ENCODE data around the gene VIPAS39.

Gene VIPAS39

DNA sequence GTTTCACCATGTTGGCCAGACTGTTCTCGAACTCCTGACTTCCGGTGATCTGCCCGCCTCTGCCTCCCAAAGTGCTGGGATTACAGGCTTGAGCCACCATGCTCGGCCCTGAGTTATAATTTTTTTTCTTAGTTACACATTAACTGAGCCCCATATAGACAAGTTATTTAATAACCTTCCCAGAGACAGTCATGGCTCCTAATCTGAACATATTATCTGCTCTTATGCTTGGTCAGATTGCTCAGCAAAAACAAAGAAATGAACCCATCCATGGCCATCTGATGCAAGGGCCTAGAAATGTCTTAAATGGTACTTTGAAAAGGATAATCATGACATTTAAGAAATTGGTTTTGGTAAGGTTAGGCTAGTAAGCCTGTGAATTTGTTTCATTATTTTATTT is 67.2 kb downstream of the VIPAS39 start:
- no peak for DNase-seq

DNA sequence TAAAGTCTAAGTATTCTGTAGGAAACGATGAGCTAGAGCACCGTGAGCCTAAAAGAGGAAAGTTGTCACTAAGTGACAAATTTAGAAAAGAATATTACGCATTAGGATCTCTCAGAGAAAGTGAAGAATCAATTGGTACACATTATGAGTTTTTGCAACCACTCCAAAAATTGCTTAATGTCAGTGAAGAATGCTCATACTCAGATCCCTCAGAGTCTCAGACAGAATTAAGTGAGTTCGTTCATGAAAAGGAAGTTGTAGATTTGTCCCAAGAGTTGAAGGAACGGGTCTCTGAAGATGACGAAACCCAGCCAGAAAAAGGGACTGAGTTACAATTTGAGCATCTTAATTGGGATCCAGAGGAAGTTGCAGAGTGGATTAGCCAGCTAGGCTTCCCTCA is 78.7 kb downstream of the VIPAS39 start:
- no peak for DNase-seq

DNA sequence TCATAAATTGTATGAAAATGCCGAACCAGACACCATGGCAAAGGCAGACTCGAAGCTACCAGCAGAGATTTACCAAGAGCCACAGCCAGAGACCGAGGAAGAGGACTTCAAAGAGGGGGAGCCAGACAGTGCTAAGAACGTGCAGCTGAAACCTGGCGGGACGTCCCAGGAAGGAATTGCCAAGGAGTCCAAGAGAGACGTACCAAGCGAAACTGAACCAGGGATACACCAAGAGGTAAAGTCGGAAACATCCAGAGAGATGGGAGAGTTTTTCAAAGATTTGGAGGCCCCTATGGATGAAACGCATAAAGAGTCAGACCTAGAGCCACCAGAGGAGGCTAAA is 79.9 kb downstream of the VIPAS39 start:
- no peak for DNase-seq

- peak; percentile 79 for DNase-seq
Observed at GRCh38 chr14:77376771-77377501, 80.5 kb downstream of the VIPAS39 start, which contains the start of the genes SAMD15 and TMED8. SAMD15 (plus strand) TSS chr14:77377379; CDS start chr14:77377419, 40 bp downstream. TMED8 (minus strand) TSS chr14:77377094; CDS start chr14:77377053, 41 bp downstream.
